ENCODE data around the gene PNPLA3.

The PNPLA3 gene

DNA sequence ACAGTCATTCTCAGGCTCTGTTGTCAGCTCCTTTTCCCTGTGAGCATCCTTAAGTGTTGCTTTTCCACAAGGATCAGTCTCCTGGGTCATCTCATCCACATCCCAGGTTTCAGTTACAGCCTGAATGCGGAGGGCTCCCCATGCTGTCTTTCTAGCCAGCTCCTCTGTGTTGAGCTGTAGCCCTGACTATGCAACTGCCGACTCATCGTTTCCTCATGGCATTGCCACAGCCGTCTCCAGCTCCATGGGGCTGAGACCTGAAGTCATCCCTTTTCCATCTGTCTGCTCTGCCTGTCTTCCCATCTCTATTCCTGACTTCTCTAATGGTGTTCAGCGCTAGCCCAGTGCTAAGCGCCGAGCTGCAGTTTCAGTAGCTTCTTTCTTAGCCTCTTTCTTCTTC is 43.5 kb downstream of the PNPLA3 start:
- H3K27ac ChIP-seq = no peak overlapping the region
- no peaks in the 10 kb centered on the region for H3K27me3 ChIP-seq (ENCODE audit: insufficient read depth, low read depth)
- H3K4me1 ChIP-seq (ENCODE audit: low read depth, poor library complexity, severe bottlenecking) = no peaks in the 10 kb centered on the region
- no peaks in the 10 kb centered on the region for H3K79me2 ChIP-seq (ENCODE audit: insufficient read depth, low read depth)
- H3K9ac ChIP-seq = no peak overlapping the region
- H2AFZ ChIP-seq (ENCODE audit: low read depth) = no peak overlapping the region
- no peak overlapping the region for H3K4me3 ChIP-seq (IDR thresholded peaks at IDR 0.05; ENCODE audit: insufficient read depth, low read depth, low read length)
- no peaks in the 10 kb centered on the region for H4K20me1 ChIP-seq (ENCODE audit: insufficient read depth)
- H3K36me3 ChIP-seq (ENCODE audit: insufficient read depth) = no peaks in the 10 kb centered on the region
- H3K4me2 ChIP-seq = no peak overlapping the region
- TF ChIP-seq, protein P1, sequence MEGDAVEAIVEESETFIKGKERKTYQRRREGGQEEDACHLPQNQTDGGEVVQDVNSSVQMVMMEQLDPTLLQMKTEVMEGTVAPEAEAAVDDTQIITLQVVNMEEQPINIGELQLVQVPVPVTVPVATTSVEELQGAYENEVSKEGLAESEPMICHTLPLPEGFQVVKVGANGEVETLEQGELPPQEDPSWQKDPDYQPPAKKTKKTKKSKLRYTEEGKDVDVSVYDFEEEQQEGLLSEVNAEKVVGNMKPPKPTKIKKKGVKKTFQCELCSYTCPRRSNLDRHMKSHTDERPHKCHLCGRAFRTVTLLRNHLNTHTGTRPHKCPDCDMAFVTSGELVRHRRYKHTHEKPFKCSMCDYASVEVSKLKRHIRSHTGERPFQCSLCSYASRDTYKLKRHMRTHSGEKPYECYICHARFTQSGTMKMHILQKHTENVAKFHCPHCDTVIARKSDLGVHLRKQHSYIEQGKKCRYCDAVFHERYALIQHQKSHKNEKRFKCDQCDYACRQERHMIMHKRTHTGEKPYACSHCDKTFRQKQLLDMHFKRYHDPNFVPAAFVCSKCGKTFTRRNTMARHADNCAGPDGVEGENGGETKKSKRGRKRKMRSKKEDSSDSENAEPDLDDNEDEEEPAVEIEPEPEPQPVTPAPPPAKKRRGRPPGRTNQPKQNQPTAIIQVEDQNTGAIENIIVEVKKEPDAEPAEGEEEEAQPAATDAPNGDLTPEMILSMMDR (conservative IDR thresholded peaks at IDR 0.05; ENCODE audit: low read depth, low read length) = no peak

DNA sequence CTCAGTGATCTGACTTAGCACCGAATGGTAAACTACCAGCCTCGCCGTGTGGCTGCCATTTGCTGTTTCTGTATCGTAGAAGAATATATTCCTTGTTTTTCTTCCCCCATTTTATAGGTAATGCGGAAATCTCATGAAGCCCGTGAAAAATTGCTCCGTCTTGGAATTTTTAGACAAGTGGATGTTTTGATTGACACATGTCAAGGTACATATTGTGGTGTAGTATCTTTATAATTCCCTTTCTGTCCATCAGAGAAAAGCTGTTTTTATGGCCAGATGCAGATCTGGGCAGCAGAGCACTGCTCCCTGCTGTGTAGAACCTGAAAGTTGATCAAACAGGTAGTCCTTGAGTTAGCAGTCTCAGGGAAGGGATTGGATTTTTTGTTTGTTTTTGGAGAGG is 45.0 kb downstream of the PNPLA3 start:
- Histone ChIP-seq H3K4me2 (no peak overlapping the region), H4K20me1 (ENCODE audit: insufficient read depth) (no peaks in the 10 kb centered on the region), H2AFZ (ENCODE audit: low read depth) (no peak overlapping the region), H3K27ac (no peak overlapping the region), H3K4me1 (ENCODE audit: low read depth, poor library complexity, severe bottlenecking) (no peaks in the 10 kb centered on the region), H3K36me3 (ENCODE audit: insufficient read depth) (no peaks in the 10 kb centered on the region), H3K9ac (no peak overlapping the region), H3K27me3 (ENCODE audit: insufficient read depth, low read depth) (no peaks in the 10 kb centered on the region), H3K79me2 (ENCODE audit: insufficient read depth, low read depth) (no peaks in the 10 kb centered on the region), H3K4me3 (IDR thresholded peaks at IDR 0.05; ENCODE audit: insufficient read depth, low read depth, low read length) (no peak overlapping the region)
- TF ChIP-seq, protein P1 (conservative IDR thresholded peaks at IDR 0.05; ENCODE audit: low read depth, low read length) = no peak

DNA sequence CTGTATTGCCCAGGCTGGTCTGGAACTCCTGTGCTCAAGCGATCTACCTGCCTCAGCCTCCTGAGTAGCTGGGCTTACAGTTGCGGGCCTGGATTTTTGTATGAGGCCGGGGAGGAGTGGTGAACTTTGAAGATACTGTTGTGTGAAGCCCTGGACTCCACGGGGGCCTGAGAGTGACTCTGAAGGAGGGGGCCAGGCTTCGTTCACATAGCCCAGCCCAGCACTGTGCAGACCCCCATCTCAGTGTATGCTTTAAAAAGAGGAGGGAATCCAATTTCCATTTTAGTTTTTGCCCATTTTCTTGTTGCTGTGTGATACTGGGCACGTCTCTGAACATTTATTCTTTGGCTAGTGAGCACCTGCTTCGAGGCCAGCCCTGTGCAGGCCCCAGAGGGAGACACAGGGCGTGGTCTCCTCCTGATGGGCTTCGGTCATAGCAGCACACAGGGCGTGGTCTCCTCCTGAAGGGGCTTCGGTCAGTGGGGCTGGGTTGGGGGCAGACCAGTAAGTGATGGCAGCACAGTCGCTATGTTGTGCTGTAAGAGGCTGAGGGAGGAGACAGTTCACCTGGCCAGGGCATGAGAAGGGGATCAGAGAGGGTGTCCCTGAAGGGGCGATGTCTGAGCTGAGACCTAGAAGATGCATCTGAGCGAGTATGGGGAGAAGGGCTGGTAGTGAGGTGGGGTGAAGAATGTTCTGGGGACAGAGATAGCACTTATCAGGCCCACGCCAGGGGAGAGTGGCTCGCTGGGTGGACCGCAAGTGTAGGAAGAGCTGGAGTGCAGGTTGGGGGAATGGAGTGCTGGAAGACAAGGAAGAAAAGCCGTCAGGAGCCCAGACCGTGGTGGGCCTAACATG is 45.6 kb downstream of the PNPLA3 start:
- Histone ChIP-seq H3K9ac (no peak overlapping the region), H3K4me2 (no peak overlapping the region)
- TF ChIP-seq, protein P1 (conservative IDR thresholded peaks at IDR 0.05; ENCODE audit: low read depth, low read length) = no peak

DNA sequence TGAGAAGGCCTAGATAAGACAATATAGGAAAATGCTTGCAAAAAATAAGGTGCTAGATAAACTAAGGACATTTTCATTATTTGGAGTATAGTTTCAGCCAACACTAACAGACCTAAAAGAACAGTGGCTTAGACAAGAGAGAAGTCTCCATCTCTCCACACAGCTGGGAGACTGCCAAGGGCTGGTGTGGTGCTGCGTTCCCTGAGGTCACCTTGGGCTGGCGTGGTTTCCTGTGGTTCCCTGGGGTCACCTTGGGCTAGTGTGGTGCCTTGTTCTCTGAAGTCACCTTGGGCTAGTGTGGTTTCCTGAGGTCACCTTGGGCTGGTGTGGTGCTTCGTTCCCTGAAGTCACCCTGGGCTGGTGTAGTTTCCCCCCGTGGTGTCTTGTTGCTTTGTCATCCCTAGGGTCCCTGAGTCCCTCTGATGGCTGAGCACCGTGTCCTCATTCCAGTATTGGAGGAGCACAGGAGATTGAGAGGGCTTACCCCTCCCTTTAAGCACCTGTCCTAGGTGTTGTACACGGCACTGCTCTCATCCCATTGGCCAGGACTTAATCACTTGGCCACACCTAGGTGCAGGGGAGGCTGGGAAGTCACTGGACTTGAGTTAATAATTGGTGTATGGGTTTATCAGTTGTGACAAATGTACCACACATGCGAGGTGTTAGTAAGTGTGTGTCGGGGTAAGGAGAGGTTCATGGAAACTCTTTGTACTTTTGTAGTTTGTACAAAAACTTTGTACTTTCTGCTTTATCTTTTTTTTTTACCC is 46.6 kb downstream of the PNPLA3 start:
- Histone ChIP-seq H3K27ac (no peak overlapping the region), H3K4me3 (IDR thresholded peaks at IDR 0.05; ENCODE audit: insufficient read depth, low read depth, low read length) (no peak overlapping the region), H3K36me3 (ENCODE audit: insufficient read depth) (no peaks in the 10 kb centered on the region), H2AFZ (ENCODE audit: low read depth) (no peak overlapping the region), H3K4me1 (ENCODE audit: low read depth, poor library complexity, severe bottlenecking) (no peaks in the 10 kb centered on the region), H3K4me2 (no peak overlapping the region), H4K20me1 (ENCODE audit: insufficient read depth) (no peaks in the 10 kb centered on the region), H3K79me2 (ENCODE audit: insufficient read depth, low read depth) (no peaks in the 10 kb centered on the region), H3K9ac (no peak overlapping the region), H3K27me3 (ENCODE audit: insufficient read depth, low read depth) (no peaks in the 10 kb centered on the region)
- TF ChIP-seq, protein P1 (conservative IDR thresholded peaks at IDR 0.05; ENCODE audit: low read depth, low read length) = no peak

More for the DNA sequence above, 45.6 kb downstream of the PNPLA3 start:
- Histone ChIP-seq H3K4me3 (IDR thresholded peaks at IDR 0.05; ENCODE audit: insufficient read depth, low read depth, low read length) (no peak overlapping the region), H4K20me1 (ENCODE audit: insufficient read depth) (no peaks in the 10 kb centered on the region), H3K27ac (no peak overlapping the region), H3K79me2 (ENCODE audit: insufficient read depth, low read depth) (no peaks in the 10 kb centered on the region), H2AFZ (ENCODE audit: low read depth) (no peak overlapping the region), H3K4me1 (ENCODE audit: low read depth, poor library complexity, severe bottlenecking) (no peaks in the 10 kb centered on the region), H3K36me3 (ENCODE audit: insufficient read depth) (no peaks in the 10 kb centered on the region), H3K27me3 (ENCODE audit: insufficient read depth, low read depth) (no peaks in the 10 kb centered on the region)
